ENCODE measurements around the gene RNF13. TPM values are rescaled to one million over a fixed set of nuclear protein-coding genes. Genes with fewer than 3 reads are reported as not detected.

Gene RNF13
- total and polyA plus RNA-seq, 12 donors, result 28.6 to 136 (median 77.4) TPM

- DNase-seq, result peak; percentile 81 to 91 (median 86)
- peak; percentile 16 to 17 for TF ChIP-seq POLR2A (IDR thresholded peaks at IDR 0.05)
- no peak for TF ChIP-seq CTCF (IDR thresholded peaks at IDR 0.05)
- no peaks in the 10 kb centered on the region for H3K9me3 ChIP-seq (replicated peaks in 1 of 3)
- intact Hi-C loops (cut with DNase I), result loop anchor here (5.0 to 10.0 kb wide), 2 partner anchors 212 to 215 kb away; no protein-coding TSS in a partner anchor
- peak overlapping the region in 4 of 5 donors; percentile 65 to 94 (median 84) for H3K27ac ChIP-seq
- H3K4me1 ChIP-seq (replicated peaks in 1 of 2), result peaks cover 6 to 30% of the 10 kb centered on the region in 2 donors
- no peaks in the 10 kb centered on the region for H3K36me3 ChIP-seq (replicated peaks in 1 of 2)
- H3K27me3 ChIP-seq, result no peaks in the 10 kb centered on the region
- WGBS, 4 donors, result 0 to 1% (median 0%) methylated on average over 26 to 73 of the region's 73 CpGs
- H3K4me3 ChIP-seq, result peak overlapping the region; percentile 45 to 94 (median 68)
Measured at GRCh38 chr3:149969940-149970715, 157.1 kb downstream of the RNF13 start.

- intact Hi-C loops (cut with DNase I), result loop anchor here in 1 of 2 donors (10.0 kb wide), 1 partner anchor 214 kb away; no protein-coding TSS in a partner anchor
- H3K4me1 ChIP-seq (replicated peaks in 1 of 2), result peaks cover 6 to 30% of the 10 kb centered on the region in 2 donors
- WGBS, 4 donors, result 0 to 1% (median 0%) methylated on average over 13 to 102 of the region's 102 CpGs
- H3K4me3 ChIP-seq, result peak within 1 kb of the TSS; percentile 45 to 94 (median 68)
- no peaks in the 10 kb centered on the region for H3K36me3 ChIP-seq (replicated peaks in 1 of 2)
- no peaks in the 10 kb centered on the region for H3K9me3 ChIP-seq (replicated peaks in 1 of 3)
- H3K27ac ChIP-seq, result peak within 1 kb of the TSS in 4 of 5 donors; percentile 65 to 94 (median 84)
- TF ChIP-seq CTCF (IDR thresholded peaks at IDR 0.05) (no peak), POLR2A (IDR thresholded peaks at IDR 0.05) (peak; percentile 28 to 56)
- no peaks in the 10 kb centered on the region for H3K27me3 ChIP-seq
- peak; percentile 60 to 77 (median 66) for DNase-seq
Measured at GRCh38 chr3:149970716-149971402, 157.8 kb downstream of the RNF13 start, which contains the start of gene PFN2. PFN2 (minus strand) TSS chr3:149970895; CDS start chr3:149970856, 39 bp downstream.

GRCh38 chr3:149971403-149972075, 158.5 kb downstream of the RNF13 start:
- Histone ChIP-seq H3K4me3 (peak overlapping the region; percentile 28 to 94 (median 54)), H3K36me3 (replicated peaks in 1 of 2) (no peaks in the 10 kb centered on the region), H3K9me3 (replicated peaks in 1 of 3) (no peaks in the 10 kb centered on the region), H3K27me3 (no peaks in the 10 kb centered on the region), H3K4me1 (replicated peaks in 1 of 2) (peaks cover 6 to 30% of the 10 kb centered on the region in 2 donors), H3K27ac (peak overlapping the region in 4 of 5 donors; percentile 65 to 94 (median 84))
- 1 to 5% (median 1%) methylated on average over 11 to 42 of the region's 42 CpGs for WGBS, 4 donors
- DNase-seq, result peak; percentile 47 to 75 (median 60)
- TF ChIP-seq POLR2A (IDR thresholded peaks at IDR 0.05) (no peak), CTCF (IDR thresholded peaks at IDR 0.05) (no peak)
- intact Hi-C loops (cut with DNase I), result loop anchor here in 1 of 2 donors (10.0 kb wide), 1 partner anchor 213 kb away; no protein-coding TSS in a partner anchor
